Adrenal gland (tissue), 5 donors: ENCODE data around the gene PPP1R9B.

Experiments
- POLR2A ChIP-seq, 2 donors: fragments of 450-650 bp; IDR thresholded peaks; one replicate each; pipeline ENCODE4 v1.6.1; 2017; ENCODE audit warnings: antibody characterized with exemption in 2 of 2, mild to moderate bottlenecking in 2 of 2, moderate library complexity in 1 of 2
- TF ChIP-seq, protein P1 (sequence below), 6 experiments: fragments of 450-650 bp in 4 of 6; fragments of 200-600 bp in 2 of 6; sonication (generic) in 1 of 6; IDR thresholded peaks; 1 replicate in 5 of 6; 2 replicates in 1 of 6; pipeline versions ENCODE4 v1.5.1 to v1.8.0; 2016 to 2021; ENCODE audit warnings: antibody characterized with exemption in 6 of 6, mild to moderate bottlenecking in 2 of 6, moderate library complexity in 1 of 6
- donor health status: DM: no; HTN: no; CAD: no.

DNA sequence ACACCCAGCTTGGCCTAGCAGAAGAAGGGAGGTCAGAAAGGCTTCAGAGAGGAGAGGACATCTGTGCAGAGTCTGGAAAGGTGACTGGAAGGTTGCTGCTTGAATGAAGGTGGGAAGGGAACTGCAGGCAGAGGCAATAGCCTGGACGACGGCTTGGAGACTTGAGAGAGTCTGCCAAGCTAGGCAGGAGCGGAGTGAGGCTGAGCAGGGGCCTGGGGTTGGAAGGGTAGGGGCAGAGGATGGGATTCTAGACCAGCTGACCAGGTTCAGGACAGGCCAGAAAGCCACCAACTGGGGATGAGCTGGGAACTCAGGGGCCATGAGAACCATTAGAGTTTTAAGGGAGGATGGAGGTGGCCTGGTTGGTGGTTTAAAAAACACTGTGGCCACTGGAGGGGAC lies 15.0 kb upstream of the PPP1R9B start:
- TF ChIP-seq, protein P1, sequence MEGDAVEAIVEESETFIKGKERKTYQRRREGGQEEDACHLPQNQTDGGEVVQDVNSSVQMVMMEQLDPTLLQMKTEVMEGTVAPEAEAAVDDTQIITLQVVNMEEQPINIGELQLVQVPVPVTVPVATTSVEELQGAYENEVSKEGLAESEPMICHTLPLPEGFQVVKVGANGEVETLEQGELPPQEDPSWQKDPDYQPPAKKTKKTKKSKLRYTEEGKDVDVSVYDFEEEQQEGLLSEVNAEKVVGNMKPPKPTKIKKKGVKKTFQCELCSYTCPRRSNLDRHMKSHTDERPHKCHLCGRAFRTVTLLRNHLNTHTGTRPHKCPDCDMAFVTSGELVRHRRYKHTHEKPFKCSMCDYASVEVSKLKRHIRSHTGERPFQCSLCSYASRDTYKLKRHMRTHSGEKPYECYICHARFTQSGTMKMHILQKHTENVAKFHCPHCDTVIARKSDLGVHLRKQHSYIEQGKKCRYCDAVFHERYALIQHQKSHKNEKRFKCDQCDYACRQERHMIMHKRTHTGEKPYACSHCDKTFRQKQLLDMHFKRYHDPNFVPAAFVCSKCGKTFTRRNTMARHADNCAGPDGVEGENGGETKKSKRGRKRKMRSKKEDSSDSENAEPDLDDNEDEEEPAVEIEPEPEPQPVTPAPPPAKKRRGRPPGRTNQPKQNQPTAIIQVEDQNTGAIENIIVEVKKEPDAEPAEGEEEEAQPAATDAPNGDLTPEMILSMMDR (IDR thresholded peaks at IDR 0.05) = no peak
- TF ChIP-seq POLR2A (IDR thresholded peaks at IDR 0.05) = no peak
